Ammon's horn (tissue), 1 donor: ENCODE results near the gene COL4A2.

Experiments used
- DNase-seq: peaks from one replicate; pipeline ENCODE4 v3.0.0-alpha.2; 2016; ENCODE audit warnings: low spot score

The COL4A2 gene

DNA sequence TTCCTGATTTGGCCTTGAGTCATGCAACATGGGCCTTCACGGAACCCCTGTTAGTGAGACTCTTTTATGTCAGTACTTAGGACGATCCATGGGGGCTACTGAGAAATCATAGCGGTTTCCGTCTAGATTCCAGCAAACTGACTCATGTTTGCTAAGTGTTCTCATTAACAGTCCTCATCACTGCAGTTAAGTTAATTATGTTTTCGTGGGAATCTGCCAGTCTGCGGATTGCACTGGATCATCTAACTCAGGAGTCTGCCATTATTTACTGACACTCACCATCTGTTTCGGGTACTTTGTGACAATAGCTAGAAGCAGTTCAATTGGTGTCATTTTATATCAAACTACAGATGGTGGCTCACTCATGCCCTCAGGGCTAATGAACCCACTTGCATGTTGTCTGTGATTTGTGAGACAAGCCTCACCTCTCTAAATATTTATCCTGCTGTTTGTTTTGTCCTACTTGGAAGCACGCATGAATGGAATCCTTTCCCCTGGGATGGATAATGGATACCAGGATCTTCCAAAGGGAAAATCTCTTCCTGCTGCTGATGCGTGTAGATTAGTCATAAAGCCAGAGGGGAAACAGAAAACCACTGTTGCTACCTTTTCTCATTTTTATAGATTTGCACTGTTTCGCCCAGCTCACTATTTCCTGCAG lies 192.7 kb downstream of the COL4A2 start:
- peak; percentile 71 for DNase-seq

DNA sequence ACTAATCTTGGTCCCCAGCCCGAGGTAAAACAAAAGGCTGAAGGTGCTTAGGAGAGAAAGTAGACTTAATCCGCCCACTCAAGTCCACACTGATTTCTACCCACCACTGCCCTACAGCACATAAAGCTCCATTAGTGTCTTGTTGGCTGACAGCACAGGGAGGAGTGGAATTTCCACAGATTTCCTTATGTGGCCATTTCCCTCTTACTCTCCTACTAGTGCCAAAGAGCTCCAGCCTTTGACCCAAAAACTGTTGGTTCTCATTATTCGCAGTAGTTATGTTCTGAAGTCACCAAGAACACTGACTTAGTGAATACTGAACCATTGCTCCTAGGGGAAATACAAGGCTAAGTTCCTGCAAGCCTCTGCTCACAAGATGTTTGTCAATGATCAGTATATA lies 193.3 kb downstream of the COL4A2 start:
- no peak for DNase-seq

DNA sequence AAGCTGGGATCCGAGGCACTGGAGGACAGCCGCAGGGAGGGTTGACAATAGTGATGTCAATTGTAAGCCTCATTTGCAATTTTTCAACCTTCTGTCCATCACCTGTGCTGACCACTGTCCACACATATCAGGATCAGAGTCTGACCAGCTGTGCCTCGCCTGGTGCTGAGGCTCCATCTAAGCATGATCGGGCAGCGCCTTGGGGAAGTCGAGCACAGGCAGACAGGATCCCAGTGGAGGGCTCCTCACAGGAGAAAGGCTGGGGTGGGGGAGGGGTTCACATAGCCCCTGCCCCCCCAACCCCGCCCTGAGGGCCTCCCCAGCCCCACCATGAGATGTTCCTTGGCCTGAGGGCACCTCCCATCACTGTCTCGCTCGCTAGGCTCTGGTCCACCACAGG lies 194.1 kb downstream of the COL4A2 start:
- DNase-seq = no peak

DNA sequence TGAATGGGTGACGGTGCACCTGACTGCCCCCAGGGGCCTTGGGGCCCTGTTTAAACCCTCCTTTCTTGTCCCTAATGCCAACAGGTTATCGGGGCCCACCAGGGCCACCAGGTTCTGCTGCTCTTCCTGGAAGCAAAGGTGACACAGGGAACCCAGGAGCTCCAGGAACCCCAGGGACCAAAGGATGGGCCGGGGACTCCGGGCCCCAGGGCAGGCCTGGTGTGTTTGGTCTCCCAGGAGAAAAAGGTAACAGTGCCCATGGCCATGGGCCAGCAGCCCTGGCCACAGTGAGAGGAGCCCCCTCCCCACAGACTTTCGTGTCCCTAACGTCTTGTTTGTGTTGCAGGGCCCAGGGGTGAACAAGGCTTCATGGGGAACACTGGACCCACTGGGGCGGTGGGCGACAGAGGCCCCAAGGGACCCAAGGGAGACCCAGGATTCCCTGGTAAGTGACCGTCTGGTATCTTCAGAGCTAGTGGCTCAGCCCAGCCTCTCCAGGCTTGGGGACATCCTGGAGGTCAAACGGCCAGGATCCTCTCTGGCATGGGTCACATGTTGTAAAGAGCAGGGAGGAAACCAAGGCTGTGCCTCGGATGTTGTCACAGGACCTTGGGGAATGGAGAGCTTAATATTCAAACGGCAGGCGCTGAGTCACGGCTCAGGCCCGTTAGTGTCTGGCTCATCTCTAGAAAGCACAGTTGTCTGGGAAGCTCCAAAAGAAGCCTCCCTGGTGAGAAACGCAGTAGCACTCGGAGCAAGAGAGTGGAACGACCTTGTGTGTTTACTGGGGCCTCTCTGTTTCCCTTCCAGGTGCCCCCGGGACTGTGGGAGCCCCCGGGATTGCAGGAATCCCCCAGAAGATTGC lies 196.2 kb downstream of the COL4A2 start:
- DNase-seq = no peak

DNA sequence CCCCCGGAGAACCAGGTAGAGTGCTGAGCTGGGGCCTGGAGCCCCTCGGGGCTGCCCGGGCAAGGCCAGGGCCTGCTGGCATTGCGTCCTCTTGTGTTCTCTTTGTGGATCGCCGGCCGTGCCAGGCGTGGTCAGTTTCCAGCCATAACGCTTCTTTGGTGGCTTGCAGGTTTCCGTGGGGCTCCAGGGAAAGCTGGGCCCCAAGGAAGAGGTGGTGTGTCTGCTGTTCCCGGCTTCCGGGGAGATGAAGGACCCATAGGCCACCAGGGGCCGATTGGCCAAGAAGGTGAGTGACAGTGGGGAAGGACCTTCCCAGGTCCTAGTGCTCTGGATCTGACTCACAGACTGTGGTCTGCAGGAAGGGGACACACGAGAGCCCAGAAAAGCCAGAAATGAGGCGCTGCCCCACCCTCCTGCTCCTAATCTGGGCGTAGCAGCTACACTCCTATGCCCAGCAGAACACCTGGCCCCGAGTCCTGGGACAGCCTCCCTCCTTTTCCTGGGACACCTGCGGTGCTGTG lies 197.0 kb downstream of the COL4A2 start:
- no peak for DNase-seq

DNA sequence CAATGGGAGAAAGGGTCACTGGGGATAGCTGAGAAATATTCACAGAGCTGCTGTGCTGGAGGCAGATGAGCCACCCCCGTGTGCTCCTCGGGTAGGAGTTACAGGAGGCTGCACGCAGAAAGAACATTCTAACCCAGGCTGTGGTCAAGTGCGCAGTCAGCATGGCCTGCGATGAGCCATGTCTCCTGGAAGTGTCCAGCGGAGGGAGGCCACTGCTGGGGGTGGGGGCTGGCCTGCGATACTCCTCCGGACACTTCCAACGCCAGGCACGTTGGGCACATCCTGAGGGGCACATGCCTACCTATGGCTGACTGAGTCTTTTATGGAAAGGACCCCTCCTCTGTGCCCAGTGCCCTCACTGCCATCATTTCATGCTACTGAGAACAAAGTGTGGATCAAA lies 198.5 kb downstream of the COL4A2 start:
- DNase-seq = no peak

DNA sequence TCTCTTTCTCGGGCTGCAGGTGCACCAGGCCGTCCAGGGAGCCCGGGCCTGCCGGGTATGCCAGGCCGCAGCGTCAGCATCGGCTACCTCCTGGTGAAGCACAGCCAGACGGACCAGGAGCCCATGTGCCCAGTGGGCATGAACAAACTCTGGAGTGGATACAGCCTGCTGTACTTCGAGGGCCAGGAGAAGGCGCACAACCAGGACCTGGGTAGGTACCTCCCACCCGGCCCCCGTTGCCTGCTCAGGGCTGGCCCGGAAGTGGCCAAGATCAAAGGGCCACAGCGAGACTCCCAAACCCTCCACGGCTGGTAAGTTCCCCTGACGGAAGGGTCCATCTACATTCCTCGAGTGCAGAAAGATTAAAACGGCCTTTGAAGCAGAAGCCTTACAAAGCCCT lies 199.3 kb downstream of the COL4A2 start:
- DNase-seq = no peak

DNA sequence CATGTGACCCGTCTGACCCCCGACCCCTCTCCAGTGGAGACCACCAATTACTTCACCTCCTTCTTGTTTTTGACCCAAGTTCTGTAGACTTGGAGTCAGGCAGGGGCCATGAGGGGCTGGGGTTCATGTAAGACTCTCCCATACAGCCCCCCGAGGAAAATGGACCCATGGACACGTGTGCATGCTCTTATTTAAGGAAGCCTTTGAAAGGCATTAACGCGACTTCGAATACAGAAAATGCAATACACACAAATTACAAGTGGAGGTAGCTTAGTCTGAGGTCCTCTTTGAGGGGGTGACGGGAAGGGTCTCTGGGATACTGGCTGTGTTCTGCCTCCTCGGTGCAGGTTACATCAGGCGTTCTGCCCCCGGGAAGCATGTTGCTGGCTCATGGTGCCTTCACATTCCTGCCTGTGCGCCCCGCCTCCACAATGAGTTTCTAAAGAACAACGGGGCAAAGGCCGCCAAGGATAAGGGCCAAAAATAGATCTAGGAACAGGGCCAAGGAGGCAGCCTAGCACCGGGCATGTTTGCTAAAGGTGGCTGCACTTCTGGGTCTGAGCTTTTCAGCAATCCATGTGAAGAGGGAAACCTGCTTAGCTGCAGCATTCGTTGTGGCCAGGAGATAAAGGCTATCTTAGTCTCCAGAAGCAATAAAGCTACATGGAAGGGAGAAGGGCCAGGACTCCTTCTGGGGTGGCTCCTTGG lies 199.9 kb downstream of the COL4A2 start:
- DNase-seq = no peak

DNA sequence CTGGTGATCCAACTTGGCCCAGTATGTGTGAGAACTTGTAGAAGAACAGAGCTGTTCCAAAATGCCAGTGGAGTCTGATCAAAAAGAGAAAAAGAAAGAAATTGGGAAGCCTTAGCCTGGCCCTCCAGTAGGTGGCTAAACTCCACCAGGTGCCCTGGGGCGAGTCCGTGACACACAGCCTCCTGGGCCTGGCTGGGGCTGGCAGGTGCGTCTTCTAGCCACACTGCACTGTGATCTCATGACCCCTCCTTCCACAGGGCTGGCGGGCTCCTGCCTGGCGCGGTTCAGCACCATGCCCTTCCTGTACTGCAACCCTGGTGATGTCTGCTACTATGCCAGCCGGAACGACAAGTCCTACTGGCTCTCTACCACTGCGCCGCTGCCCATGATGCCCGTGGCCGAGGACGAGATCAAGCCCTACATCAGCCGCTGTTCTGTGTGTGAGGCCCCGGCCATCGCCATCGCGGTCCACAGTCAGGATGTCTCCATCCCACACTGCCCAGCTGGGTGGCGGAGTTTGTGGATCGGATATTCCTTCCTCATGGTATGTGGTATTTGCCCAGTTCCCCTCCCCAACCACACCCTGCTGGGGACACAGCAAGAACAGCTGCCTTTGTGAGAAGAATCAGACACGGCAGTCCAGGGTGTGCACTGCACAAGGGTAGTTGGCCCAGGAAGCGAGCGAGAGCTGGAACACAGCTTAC lies 200.7 kb downstream of the COL4A2 start:
- DNase-seq = no peak

DNA sequence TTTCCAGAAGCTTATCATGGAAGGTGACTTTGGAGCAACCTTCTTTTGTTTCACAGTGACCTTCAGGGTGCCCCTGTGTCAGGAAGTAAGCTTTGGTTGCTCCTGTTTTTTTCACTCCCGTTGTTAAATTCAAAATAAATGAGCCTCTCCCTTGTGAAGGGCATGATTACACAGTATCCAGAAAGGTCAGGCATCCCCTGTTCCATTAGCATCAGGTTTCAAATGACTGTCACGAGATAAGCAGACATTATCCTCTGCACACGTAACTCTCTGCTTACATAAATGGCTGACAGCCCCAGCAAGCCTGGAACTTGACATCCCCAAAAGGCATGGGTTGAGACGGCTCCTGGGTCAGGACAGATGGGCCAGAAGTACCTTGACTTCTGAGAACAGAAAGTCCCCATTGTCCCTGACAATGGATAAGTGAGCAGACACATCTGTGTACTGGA lies 202.4 kb downstream of the COL4A2 start:
- DNase-seq = no peak

DNA sequence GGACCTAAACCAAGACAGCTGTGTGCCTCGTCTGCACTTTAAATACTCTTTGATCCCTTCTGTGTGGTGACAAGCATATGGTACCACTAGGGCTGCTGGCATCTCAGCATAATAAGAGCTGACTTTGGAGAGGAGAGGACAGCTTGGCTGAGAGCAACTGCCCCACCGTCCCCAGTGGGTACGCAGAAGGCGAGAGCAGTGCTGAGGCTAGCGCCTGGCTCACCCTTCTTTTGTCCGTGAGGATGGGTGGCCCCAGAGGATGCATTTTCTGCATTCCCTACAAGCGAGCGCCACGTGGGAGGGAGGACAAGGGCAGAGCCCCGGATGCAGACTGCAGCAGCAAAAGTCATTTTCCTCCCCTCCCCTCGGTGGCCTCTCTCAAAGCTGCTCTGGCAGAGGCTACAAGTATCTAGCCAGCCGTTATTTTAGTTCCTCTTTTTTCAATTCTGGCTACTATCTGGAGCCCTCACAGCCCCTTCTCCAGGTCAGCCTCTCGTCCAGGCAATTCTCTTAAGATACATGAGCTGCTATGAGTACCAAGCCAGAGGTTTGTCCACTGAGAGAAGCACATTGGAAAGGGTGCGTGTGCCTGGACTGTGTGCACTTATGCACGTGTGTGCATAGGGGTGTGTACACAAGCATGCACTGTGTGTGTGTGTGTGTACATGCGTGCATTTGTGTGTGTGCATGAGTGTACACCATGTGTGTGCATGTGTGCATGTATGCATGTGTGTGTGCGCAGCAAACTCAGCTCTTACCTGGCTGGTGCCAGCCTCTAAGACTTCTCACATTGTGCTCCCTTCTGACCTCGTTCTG lies 203.1 kb downstream of the COL4A2 start:
- no peak for DNase-seq

DNA sequence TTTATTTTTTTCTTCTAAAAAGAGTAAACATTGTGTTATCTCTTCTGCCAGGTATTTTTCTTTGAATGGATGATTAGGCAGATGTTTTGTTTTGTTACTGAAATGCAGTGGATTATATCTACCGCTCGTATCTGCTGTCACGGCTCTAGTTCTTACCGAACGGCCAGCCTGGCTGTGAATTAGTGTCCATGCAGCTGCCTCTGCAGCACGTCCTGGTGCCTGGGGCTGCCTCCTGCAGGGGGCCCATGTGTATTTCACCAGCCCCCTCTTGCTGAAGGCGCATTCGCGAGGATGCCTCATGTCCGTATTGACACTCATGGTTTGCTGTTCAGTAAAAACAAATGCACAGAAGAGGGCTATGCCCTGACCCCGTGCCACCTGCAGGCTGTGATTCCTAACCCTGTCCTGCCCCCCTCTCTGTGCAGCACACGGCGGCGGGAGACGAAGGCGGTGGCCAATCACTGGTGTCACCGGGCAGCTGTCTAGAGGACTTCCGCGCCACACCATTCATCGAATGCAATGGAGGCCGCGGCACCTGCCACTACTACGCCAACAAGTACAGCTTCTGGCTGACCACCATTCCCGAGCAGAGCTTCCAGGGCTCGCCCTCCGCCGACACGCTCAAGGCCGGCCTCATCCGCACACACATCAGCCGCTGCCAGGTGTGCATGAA lies 204.6 kb downstream of the COL4A2 start:
- no peak for DNase-seq

DNA sequence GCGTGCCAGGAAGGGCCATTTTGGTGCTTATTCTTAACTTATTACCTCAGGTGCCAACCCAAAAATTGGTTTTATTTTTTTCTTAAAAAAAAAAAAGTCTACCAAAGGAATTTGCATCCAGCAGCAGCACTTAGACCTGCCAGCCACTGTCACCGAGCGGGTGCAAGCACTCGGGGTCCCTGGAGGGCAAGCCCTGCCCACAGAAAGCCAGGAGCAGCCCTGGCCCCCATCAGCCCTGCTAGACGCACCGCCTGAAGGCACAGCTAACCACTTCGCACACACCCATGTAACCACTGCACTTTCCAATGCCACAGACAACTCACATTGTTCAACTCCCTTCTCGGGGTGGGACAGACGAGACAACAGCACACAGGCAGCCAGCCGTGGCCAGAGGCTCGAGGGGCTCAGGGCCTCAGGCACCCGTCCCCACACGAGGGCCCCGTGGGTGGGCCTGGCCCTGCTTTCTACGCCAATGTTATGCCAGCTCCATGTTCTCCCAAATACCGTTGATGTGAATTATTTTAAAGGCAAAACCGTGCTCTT lies 205.2 kb downstream of the COL4A2 start:
- no peak for DNase-seq

DNA sequence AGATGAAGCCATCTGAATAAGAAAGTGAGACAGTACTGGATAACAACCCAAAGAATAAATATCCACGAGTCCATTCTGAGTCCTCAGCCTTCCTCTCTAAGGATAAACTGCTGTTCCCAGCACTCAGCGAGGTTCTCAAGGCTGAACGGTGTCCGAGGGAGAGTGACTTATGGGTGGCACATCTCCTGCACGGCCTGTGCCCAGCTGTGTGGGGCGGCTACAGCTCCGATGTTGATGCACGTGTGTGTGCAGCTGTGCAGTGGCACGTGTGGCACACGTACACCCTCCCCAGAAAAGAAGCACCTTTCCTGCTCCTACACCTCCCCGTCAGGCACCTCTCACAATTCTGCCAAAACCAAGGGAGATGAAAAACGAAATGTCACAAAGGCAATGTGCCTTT lies 209.4 kb downstream of the COL4A2 start:
- DNase-seq = no peak

DNA sequence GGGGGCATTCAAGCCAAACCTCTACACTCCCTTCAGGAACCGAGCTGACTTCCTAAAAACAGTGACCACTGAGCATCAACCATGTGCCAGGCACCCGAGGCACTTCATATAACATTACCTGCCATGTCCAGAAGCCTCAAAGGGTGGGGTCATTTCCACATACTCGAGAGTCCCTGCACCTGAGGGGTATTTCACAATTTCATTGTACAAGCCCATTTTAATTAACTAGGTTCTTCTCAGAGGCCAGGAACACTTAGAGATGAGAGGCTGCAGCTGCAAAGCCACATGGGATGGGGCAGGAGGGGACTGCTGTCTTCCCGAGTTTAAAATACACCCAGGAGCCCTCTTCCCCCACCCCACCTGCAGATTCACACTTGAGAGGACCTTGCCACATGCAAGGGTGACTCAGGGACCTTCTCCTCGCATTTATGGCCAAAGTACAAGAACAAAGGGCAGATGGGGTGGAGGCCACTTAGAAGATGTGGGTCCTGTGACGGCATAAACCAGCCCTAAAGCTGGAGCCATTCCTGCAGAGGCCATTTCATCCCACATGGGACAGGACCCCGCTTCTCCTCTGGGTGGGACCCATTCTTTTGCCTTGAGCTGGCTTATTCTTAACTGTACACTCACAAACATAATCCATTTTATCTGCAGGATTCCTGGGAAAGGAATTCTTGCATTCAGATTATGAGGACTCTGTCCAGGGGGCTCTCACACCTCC lies 210.6 kb downstream of the COL4A2 start:
- no peak for DNase-seq

DNA sequence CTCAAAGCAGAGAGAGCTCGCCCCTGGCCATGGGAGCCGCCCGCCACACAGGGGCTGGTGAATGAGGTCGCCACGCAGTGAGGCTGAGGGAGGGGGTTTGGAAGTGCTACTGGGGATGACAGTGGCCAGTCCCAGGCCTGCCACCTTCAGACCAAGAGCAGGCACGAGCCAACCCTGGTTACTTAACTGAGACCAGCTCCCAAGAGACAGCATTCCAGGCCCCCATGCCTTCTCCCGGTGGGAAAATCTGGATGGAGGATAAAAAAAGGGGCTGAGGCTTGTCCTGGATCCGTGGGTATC lies 211.1 kb downstream of the COL4A2 start:
- DNase-seq = no peak

DNA sequence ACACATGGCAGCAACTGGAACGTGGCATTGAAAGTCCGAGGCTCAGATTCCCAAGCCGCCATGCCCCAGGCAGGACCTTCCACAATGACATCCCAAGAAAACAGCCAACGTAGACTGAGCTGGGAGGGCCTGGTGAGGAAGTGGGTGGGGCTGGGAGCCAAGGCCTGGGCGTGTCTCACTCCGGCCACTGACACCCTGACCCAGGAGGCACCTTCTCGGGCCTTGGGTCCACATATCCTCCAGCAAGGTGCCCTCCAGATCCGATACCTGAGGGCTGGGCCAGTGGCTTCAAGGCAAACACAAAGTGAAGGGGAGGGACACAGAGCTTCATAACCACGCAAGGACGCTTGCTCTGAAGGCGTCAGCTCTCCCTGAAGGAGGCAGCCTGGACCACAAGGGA lies 211.5 kb downstream of the COL4A2 start:
- no peak for DNase-seq

DNA sequence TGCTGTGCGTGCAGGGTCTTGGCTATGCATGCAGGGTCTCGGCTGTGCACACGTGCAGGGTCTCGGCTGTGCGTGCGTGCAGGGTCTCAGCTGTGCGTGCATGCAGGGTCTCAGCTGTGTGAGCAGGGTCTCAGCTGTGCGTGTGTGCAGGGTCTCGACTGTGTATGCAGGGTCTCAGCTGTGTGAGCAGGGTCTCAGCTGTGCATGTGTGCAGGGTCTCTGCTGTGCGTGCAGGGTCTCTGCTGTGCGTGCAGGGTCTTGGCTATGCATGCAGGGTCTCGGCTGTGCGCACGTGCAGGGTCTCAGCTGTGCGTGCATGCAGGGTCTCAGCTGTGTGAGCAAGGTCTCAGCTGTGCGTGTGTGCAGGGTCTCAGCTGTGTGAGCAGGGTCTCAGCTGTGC lies 212.0 kb downstream of the COL4A2 start:
- no peak for DNase-seq

DNA sequence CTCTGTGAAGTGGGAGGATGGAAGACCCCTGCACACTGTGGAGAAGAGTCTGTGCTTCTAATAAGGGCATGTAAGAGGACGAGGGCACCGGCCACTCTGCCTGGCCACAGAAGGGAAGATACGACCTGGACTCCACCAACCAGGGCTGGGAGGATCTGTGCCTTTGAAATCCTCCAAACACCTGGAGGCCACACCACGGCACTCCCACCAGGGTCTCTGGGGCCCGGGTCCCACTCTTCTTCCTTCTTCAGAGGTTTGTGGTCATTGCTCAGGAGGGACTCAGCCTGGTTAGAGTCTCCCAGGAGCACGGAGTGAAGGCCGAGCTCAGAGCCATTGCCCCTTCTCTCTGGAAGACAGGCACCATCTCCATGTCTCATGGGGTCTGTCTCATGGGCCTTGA lies 212.4 kb downstream of the COL4A2 start:
- no peak for DNase-seq
